Measurements from ENCODE around the gene CD46. TPM values are rescaled to one million over a fixed set of nuclear protein-coding genes. Genes with fewer than 3 reads are reported as not detected.
"Not testable (repeated sequence)": the region's sequence is repeated elsewhere in the genome, so short reads cannot be mapped to it uniquely, and the experiment has no call there.

CD46 gene
- total and polyA plus RNA-seq, 7 donors = 18.6 to 143 (median 104) TPM

- no peak overlapping the region for H3K4me3 ChIP-seq
- no peaks in the 10 kb centered on the region for H3K27me3 ChIP-seq
- H3K36me3 ChIP-seq = no peaks in the 10 kb centered on the region
- intact Hi-C loops (cut with DNase I) = no loop called here
- no peaks in the 10 kb centered on the region for H3K9me3 ChIP-seq
- WGBS, 2 donors = 66 to 87% methylated on average over 15 of the region's 15 CpGs
- TF ChIP-seq CTCF (IDR thresholded peaks at IDR 0.05) (no peak), POLR2AphosphoS5 (IDR thresholded peaks at IDR 0.05) (no peak), POLR2A (IDR thresholded peaks at IDR 0.05) (no peak), EP300 (IDR thresholded peaks at IDR 0.05) (no peak)
- H3K27ac ChIP-seq = no peak overlapping the region
- peaks cover 0 to 14% (median 11%) of the 10 kb centered on the region in 4 donors for H3K4me1 ChIP-seq
- no peak for DNase-seq
Observed at GRCh38 chr1:207747627-207748492, 4.0 kb upstream of the CD46 start.

DNA sequence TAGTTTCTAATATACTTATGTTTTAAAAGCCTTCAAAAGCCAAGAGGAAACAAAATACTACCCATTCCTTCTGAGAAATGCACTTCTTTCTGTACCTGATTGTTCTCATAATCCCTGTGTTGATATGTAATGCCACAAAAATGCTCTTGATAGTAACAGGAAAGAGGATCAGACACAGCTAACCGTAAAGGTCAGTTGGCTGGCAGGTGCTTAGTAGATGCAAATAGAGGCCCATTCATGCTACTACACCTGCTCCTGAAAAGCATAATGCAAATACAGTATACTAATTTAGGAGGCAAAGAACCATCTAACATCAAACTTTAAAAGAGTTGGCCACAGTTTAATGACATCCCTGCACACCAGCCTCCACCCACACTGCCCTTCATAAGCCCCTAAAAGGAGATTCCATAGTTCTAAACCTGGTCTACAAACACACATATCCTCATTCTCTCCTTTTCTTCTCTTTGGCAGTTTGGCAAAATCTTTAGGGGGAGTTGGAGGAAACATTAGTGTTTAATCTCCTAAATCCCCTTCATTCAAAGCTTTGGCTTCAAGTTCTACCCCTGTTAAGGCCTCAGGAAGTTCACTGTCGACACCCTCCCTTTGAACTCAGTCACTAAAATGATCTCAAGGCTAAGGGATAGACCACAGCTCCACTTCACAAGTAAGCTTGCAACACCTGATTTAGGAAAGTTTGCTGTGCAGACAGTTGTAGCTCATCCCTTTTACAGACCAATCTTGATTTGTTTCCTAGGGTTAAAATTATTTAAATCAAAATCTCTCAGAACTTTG, 2.9 kb upstream of the CD46 start:
- Histone ChIP-seq H3K4me3 (no peak overlapping the region), H3K9me3 (no peaks in the 10 kb centered on the region), H3K27me3 (no peaks in the 10 kb centered on the region), H3K36me3 (no peaks in the 10 kb centered on the region), H3K27ac (no peak overlapping the region), H3K4me1 (peaks cover 0 to 25% (median 22%) of the 10 kb centered on the region in 4 donors)
- no peak for TF ChIP-seq POLR2AphosphoS5 (IDR thresholded peaks at IDR 0.05)
- TF ChIP-seq CTCF (IDR thresholded peaks at IDR 0.05) = no peak
- TF ChIP-seq EP300 (IDR thresholded peaks at IDR 0.05) = no peak
- no peak for TF ChIP-seq POLR2A (IDR thresholded peaks at IDR 0.05)
- intact Hi-C loops (cut with DNase I) = no loop called here
- WGBS, 2 donors = 11 to 35% methylated on average over 2 of the region's 2 CpGs
- no peak for DNase-seq

DNA sequence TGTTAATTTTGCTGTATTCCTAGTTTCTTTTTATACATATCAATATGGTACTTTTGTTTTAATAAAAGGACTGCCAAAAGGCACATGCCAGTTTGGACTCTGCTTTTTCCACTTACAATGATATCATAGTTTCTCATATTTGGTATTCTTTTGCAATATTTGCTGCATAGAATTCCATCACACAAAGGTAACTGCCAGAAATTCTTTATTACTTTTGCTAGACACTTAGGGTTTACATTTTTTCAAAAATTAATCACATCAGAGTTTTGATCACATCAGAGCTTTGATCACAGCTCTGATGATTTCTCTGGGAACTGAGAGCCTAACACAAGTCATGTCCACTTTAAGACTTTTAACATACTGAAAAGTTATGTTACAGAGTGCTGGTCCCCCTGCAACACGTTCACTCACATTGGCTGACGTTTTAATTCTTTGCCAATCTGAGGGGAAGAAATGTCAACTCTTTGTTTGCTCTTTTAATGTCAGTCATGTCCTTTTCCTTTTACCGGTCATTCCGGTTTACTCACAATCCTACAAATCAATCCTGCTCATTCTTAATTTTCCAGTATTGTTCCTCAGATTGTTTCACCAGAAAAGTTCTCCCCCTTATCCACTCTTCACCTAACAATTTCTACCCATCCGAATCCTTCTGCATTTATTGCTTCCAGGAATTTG, 1.1 kb upstream of the CD46 start:
- Histone ChIP-seq H3K27ac (peak overlapping the region; percentile 82 to 94 (median 88)), H3K36me3 (no peaks in the 10 kb centered on the region), H3K4me1 (peaks cover 0 to 42% (median 38%) of the 10 kb centered on the region in 4 donors), H3K9me3 (no peaks in the 10 kb centered on the region), H3K4me3 (peak overlapping the region; percentile 75 to 93 (median 79)), H3K27me3 (no peaks in the 10 kb centered on the region)
- no peak for DNase-seq
- intact Hi-C loops (cut with DNase I) = loop anchor here (5.0 kb wide), 2 partner anchors 47 to 698 kb away; partner anchors contain the start of genes PFKFB2 and YOD1
- WGBS, 2 donors = 19 to 71% methylated on average over 5 of the region's 5 CpGs
- TF ChIP-seq POLR2A (IDR thresholded peaks at IDR 0.05) (no peak), EP300 (IDR thresholded peaks at IDR 0.05) (no peak), CTCF (IDR thresholded peaks at IDR 0.05) (no peak), POLR2AphosphoS5 (IDR thresholded peaks at IDR 0.05) (no peak)

- not testable (repeated sequence) for H3K36me3 ChIP-seq, DNase-seq, H3K27me3 ChIP-seq, H3K9me3 ChIP-seq
- H3K4me1 ChIP-seq = peaks cover 0 to 49% (median 42%) of the 10 kb centered on the region in 4 donors
- peak in 1 of 4 donors; percentile 7 for TF ChIP-seq EP300 (IDR thresholded peaks at IDR 0.05)
- H3K4me3 ChIP-seq = peak overlapping the region; percentile 75 to 93 (median 79)
- intact Hi-C loops (cut with DNase I) = loop anchor here (5.0 kb wide), 2 partner anchors 46 to 699 kb away; partner anchors contain the start of genes PFKFB2 and YOD1
- peak overlapping the region; percentile 82 to 94 (median 88) for H3K27ac ChIP-seq
- 8 to 23% methylated on average over 7 of the region's 7 CpGs for WGBS, 2 donors
Observed at GRCh38 chr1:207751463-207751789, 428 bp upstream of the CD46 start.

All from sigmoid colon (tissue), 7 donors.